ENCODE measurements around the gene ANKFN1. TPM values are rescaled to one million over a fixed set of nuclear protein-coding genes. Genes with fewer than 3 reads are reported as not detected.

ANKFN1 gene
- total and polyA plus RNA-seq, 5 experiments from 2014 or later: not detected

- Mint-ChIP-seq H3K4me3 (no peak overlapping the region), H3K27ac (no peak overlapping the region), H3K36me3 (no peaks in the 10 kb centered on the region), H3K27me3 (peaks cover 0 to 7% (median 2%) of the 10 kb centered on the region in 5 donors), H3K9me3 (no peaks in the 10 kb centered on the region), H3K4me1 (peaks cover 0 to 2% (median 0%) of the 10 kb centered on the region in 4 donors)
- DNase-seq (no peak), ATAC-seq (no peak)
- POLR2A ChIA-PET: no interaction called here
These were observed 5.1 kb downstream of the ANKFN1 start for GRCh38 chr17:56158344-56158743.

GRCh38 chr17:56158915-56159825 is 5.9 kb downstream of the ANKFN1 start:
- Mint-ChIP-seq H3K27me3 (peaks cover 0 to 7% (median 0%) of the 10 kb centered on the region in 5 donors), H3K4me3 (no peak overlapping the region), H3K27ac (no peak overlapping the region), H3K4me1 (peaks cover 0 to 2% (median 0%) of the 10 kb centered on the region in 4 donors), H3K36me3 (no peaks in the 10 kb centered on the region), H3K9me3 (no peaks in the 10 kb centered on the region)
- ATAC-seq (no peak), DNase-seq (no peak)
- POLR2A ChIA-PET: no interaction called here

- Mint-ChIP-seq H3K4me3 (no peak overlapping the region), H3K9me3 (no peaks in the 10 kb centered on the region), H3K4me1 (peaks cover 0 to 2% (median 0%) of the 10 kb centered on the region in 4 donors), H3K27me3 (peaks cover 0 to 7% (median 0%) of the 10 kb centered on the region in 5 donors), H3K36me3 (no peaks in the 10 kb centered on the region), H3K27ac (no peak overlapping the region)
- ATAC-seq (no peak), DNase-seq (no peak)
- POLR2A ChIA-PET: no interaction called here
These were observed 6.6 kb downstream of the ANKFN1 start for GRCh38 chr17:56159826-56160380.

- H3K4me3 Mint-ChIP-seq: no peak overlapping the region
- no peaks in the 10 kb centered on the region for H3K36me3 Mint-ChIP-seq
- peaks cover 0 to 2% (median 0%) of the 10 kb centered on the region in 4 donors for H3K4me1 Mint-ChIP-seq
- peaks cover 0 to 7% (median 0%) of the 10 kb centered on the region in 5 donors for H3K27me3 Mint-ChIP-seq
- no peaks in the 10 kb centered on the region for H3K9me3 Mint-ChIP-seq
- POLR2A ChIA-PET: no interaction called here
- DNase-seq (no peak), ATAC-seq (no peak)
- H3K27ac Mint-ChIP-seq: no peak overlapping the region
These were observed 7.1 kb downstream of the ANKFN1 start for GRCh38 chr17:56160422-56160821.

- Mint-ChIP-seq H3K9me3 (no peaks in the 10 kb centered on the region), H3K27me3 (peaks cover 0 to 4% (median 0%) of the 10 kb centered on the region in 5 donors), H3K4me1 (no peaks in the 10 kb centered on the region), H3K36me3 (no peaks in the 10 kb centered on the region), H3K27ac (no peak overlapping the region), H3K4me3 (no peak overlapping the region)
- POLR2A ChIA-PET: no interaction called here
- ATAC-seq: no peak
- no peak for DNase-seq
These were observed 11.9 kb downstream of the ANKFN1 start for GRCh38 chr17:56165072-56165641.

- Mint-ChIP-seq H3K9me3 (no peaks in the 10 kb centered on the region), H3K27ac (no peak overlapping the region), H3K27me3 (peaks cover 0 to 4% (median 0%) of the 10 kb centered on the region in 5 donors), H3K4me1 (no peaks in the 10 kb centered on the region), H3K36me3 (no peaks in the 10 kb centered on the region), H3K4me3 (no peak overlapping the region)
- no peak for ATAC-seq
- POLR2A ChIA-PET: no interaction called here
- DNase-seq: no peak
These were observed 14.2 kb downstream of the ANKFN1 start for GRCh38 chr17:56167491-56167890.

GRCh38 chr17:56169621-56170020 is 16.3 kb downstream of the ANKFN1 start:
- H3K27ac Mint-ChIP-seq: no peak overlapping the region
- H3K9me3 Mint-ChIP-seq: no peaks in the 10 kb centered on the region
- ATAC-seq (no peak), DNase-seq (no peak)
- POLR2A ChIA-PET: no interaction called here
- peaks cover 0 to 10% (median 4%) of the 10 kb centered on the region in 5 donors for H3K27me3 Mint-ChIP-seq
- H3K36me3 Mint-ChIP-seq: no peaks in the 10 kb centered on the region
- H3K4me3 Mint-ChIP-seq: no peak overlapping the region
- H3K4me1 Mint-ChIP-seq: no peaks in the 10 kb centered on the region

GRCh38 chr17:56171186-56171959 is 18.1 kb downstream of the ANKFN1 start:
- no peaks in the 10 kb centered on the region for H3K9me3 Mint-ChIP-seq
- no peaks in the 10 kb centered on the region for H3K36me3 Mint-ChIP-seq
- no peak overlapping the region for H3K4me3 Mint-ChIP-seq
- H3K4me1 Mint-ChIP-seq: no peaks in the 10 kb centered on the region
- DNase-seq: no peak
- H3K27me3 Mint-ChIP-seq: peaks cover 1 to 22% (median 11%) of the 10 kb centered on the region in 5 donors
- POLR2A ChIA-PET: no interaction called here
- H3K27ac Mint-ChIP-seq: no peak overlapping the region
- no peak for ATAC-seq

GRCh38 chr17:56172517-56172982 is 19.3 kb downstream of the ANKFN1 start:
- Mint-ChIP-seq H3K9me3 (no peaks in the 10 kb centered on the region), H3K27ac (no peak overlapping the region), H3K27me3 (peaks cover 1 to 22% (median 11%) of the 10 kb centered on the region in 5 donors), H3K36me3 (no peaks in the 10 kb centered on the region), H3K4me1 (no peaks in the 10 kb centered on the region), H3K4me3 (no peak overlapping the region)
- DNase-seq (no peak), ATAC-seq (no peak)
- POLR2A ChIA-PET: no interaction called here

- Mint-ChIP-seq H3K4me3 (no peak overlapping the region), H3K4me1 (no peaks in the 10 kb centered on the region), H3K36me3 (no peaks in the 10 kb centered on the region), H3K27ac (no peak overlapping the region), H3K27me3 (peaks cover 1 to 22% (median 11%) of the 10 kb centered on the region in 5 donors), H3K9me3 (no peaks in the 10 kb centered on the region)
- ATAC-seq (no peak), DNase-seq (no peak)
- POLR2A ChIA-PET: no interaction called here
These were observed 19.8 kb downstream of the ANKFN1 start for GRCh38 chr17:56173026-56173425.

- DNase-seq: no peak
- no peak overlapping the region for H3K27ac Mint-ChIP-seq
- H3K36me3 Mint-ChIP-seq: no peaks in the 10 kb centered on the region
- POLR2A ChIA-PET: no interaction called here
- peaks cover 1 to 22% (median 10%) of the 10 kb centered on the region in 5 donors for H3K27me3 Mint-ChIP-seq
- no peaks in the 10 kb centered on the region for H3K4me1 Mint-ChIP-seq
- no peaks in the 10 kb centered on the region for H3K9me3 Mint-ChIP-seq
- no peak for ATAC-seq
- no peak overlapping the region for H3K4me3 Mint-ChIP-seq
These were observed 20.9 kb downstream of the ANKFN1 start for GRCh38 chr17:56173958-56174835.
